Fibroblast of lung (primary cell): ENCODE measurements around the gene DDX10. TPM values are rescaled to one million over a fixed set of nuclear protein-coding genes. Genes with fewer than 3 reads are reported as not detected.

Experiments
- DNase-seq, 2 donors: peaks; one replicate each; pipeline versions ENCODE4 v3.0.0 to v3.0.0-alpha.2; 2010; ENCODE audit warnings: low read depth in 2 of 2
- H2AFZ ChIP-seq: 2 replicates; pipeline ENCODE4 v1.5.1; 2012; ENCODE audit warnings: low read length, control low read depth, inconsistent platforms
- H3K27ac ChIP-seq: 2 replicates; pipeline ENCODE4 v1.5.1; 2011; ENCODE audit warnings: low read length, control low read depth; ENCODE audit not compliant: insufficient read depth
- H3K27me3 ChIP-seq: 2 replicates; pipeline ENCODE4 v1.5.1; 2011; ENCODE audit warnings: mild to moderate bottlenecking, low read length; ENCODE audit not compliant: control insufficient read depth, insufficient read depth
- H3K36me3 ChIP-seq: 2 replicates; pipeline ENCODE4 v1.5.1; 2011; ENCODE audit warnings: low read length; ENCODE audit not compliant: control insufficient read depth, insufficient read depth
- H3K4me1 ChIP-seq: 2 replicates; pipeline ENCODE4 v1.5.1; 2011; ENCODE audit warnings: low read length; ENCODE audit not compliant: control insufficient read depth, insufficient read depth; ENCODE audit errors: extremely low read depth
- H3K4me2 ChIP-seq: 2 replicates; pipeline ENCODE4 v1.5.1; 2011; ENCODE audit warnings: low read length, control low read depth; ENCODE audit not compliant: insufficient read depth; ENCODE audit errors: extremely low read depth
- H3K4me3 ChIP-seq, 4 experiments: fragments of 200-600 bp in 1 of 4; sonication (generic) in 1 of 4; replicated peaks in 1 of 4; 2 replicates each; pipeline ENCODE4 v1.5.1; 2011 to 2016; ENCODE audit warnings: low read length in 4 of 4, low read depth in 3 of 4, mild to moderate bottlenecking in 3 of 4, control low read depth in 2 of 4, inconsistent platforms in 1 of 4, mixed read lengths in 1 of 4; ENCODE audit not compliant: insufficient read depth in 1 of 4; ENCODE audit errors: control extremely low read depth in 1 of 4
- H3K79me2 ChIP-seq: 2 replicates; pipeline ENCODE4 v1.5.1; 2012; ENCODE audit warnings: mild to moderate bottlenecking, low read length, inconsistent platforms; ENCODE audit not compliant: control insufficient read depth, insufficient read depth
- H3K9ac ChIP-seq: 2 replicates; pipeline ENCODE4 v1.5.1; 2011; ENCODE audit warnings: mild to moderate bottlenecking, low read length, control low read depth; ENCODE audit not compliant: insufficient read depth
- H3K9me3 ChIP-seq: 2 replicates; pipeline ENCODE4 v1.5.1; 2012; ENCODE audit warnings: low read depth, low read length; ENCODE audit not compliant: control insufficient read depth, insufficient read depth
- H4K20me1 ChIP-seq: 2 replicates; pipeline ENCODE4 v1.5.1; 2011; ENCODE audit warnings: low read length; ENCODE audit not compliant: control insufficient read depth, insufficient read depth; ENCODE audit errors: extremely low read depth
- CTCF ChIP-seq, 2 donors: IDR thresholded peaks in 1 of 2; conservative IDR thresholded peaks in 1 of 2; 1 replicate in 1 of 2; 2 replicates in 1 of 2; pipeline ENCODE4 v1.5.1; 2011 to 2012; ENCODE audit warnings: low read length in 2 of 2, control low read depth in 1 of 2, inconsistent platforms in 1 of 2, low read depth in 1 of 2, mild to moderate bottlenecking in 1 of 2
- EZH2 ChIP-seq: IDR thresholded peaks from 2 replicates; pipeline ENCODE4 v1.5.1; 2012; ENCODE audit warnings: low read length, control low read depth, mild to moderate bottlenecking; ENCODE audit errors: missing control alignments
- polyA plus RNA-seq, 2 donors: library from polyadenylated mRNA; depleted of rRNA in 1 of 2; stranded (reverse) in 1 of 2; unstranded in 1 of 2; fragments of >200 nt; gene quantifications; 2 replicates each; pipeline ENCODE4 v1.2.1, GENCODE V29; 2011 to 2012; ENCODE audit warnings: missing spikeins in 1 of 2
- total RNA-seq: library from RNA; depleted of rRNA; stranded (reverse); fragments of >200 nt; gene quantifications from 2 replicates; pipeline ENCODE4 v1.2.1, GENCODE V29; 2014

Gene DDX10
- total and polyA plus RNA-seq, 2 donors (not counting 1 experiment from before 2014, with no cell fraction given), result 18.5 to 20.7 TPM

GRCh38 chr11:108813086-108813485 lies 148.2 kb downstream of the DDX10 start:
- Histone ChIP-seq H3K27ac (no peak overlapping the region), H3K4me3 (no peak overlapping the region), H4K20me1 (no peaks in the 10 kb centered on the region), H3K9me3 (no peaks in the 10 kb centered on the region), H3K36me3 (no peaks in the 10 kb centered on the region), H3K9ac (no peak overlapping the region), H3K79me2 (no peaks in the 10 kb centered on the region), H2AFZ (no peak overlapping the region), H3K4me1 (no peaks in the 10 kb centered on the region), H3K27me3 (no peaks in the 10 kb centered on the region), H3K4me2 (no peak overlapping the region)
- no peak for TF ChIP-seq CTCF (conservative IDR thresholded peaks at IDR 0.05 in 1 of 2, IDR thresholded peaks at IDR 0.05 in 1 of 2; ENCODE audit: low read depth in 1 of 2, low read length in 2 of 2)
- no peak for DNase-seq

GRCh38 chr11:108817976-108818375 lies 153.1 kb downstream of the DDX10 start:
- H3K4me3 ChIP-seq, result no peak overlapping the region
- H3K36me3 ChIP-seq, result no peaks in the 10 kb centered on the region
- no peaks in the 10 kb centered on the region for H3K79me2 ChIP-seq
- H3K27me3 ChIP-seq, result no peaks in the 10 kb centered on the region
- H3K9ac ChIP-seq, result no peak overlapping the region
- no peak overlapping the region for H3K4me2 ChIP-seq
- TF ChIP-seq EZH2, result no peak
- TF ChIP-seq CTCF (conservative IDR thresholded peaks at IDR 0.05 in 1 of 2, IDR thresholded peaks at IDR 0.05 in 1 of 2; ENCODE audit: low read depth in 1 of 2, low read length in 2 of 2), result no peak
- no peaks in the 10 kb centered on the region for H4K20me1 ChIP-seq
- H3K4me1 ChIP-seq, result no peaks in the 10 kb centered on the region
- no peak for DNase-seq
- no peaks in the 10 kb centered on the region for H3K9me3 ChIP-seq
- H2AFZ ChIP-seq, result no peak overlapping the region
- no peak overlapping the region for H3K27ac ChIP-seq

- Histone ChIP-seq H3K27me3 (no peaks in the 10 kb centered on the region), H2AFZ (no peak overlapping the region), H3K4me1 (no peaks in the 10 kb centered on the region), H3K9me3 (no peaks in the 10 kb centered on the region), H3K36me3 (no peaks in the 10 kb centered on the region), H4K20me1 (no peaks in the 10 kb centered on the region), H3K4me2 (no peak overlapping the region), H3K9ac (no peak overlapping the region), H3K27ac (no peak overlapping the region), H3K4me3 (no peak overlapping the region), H3K79me2 (no peaks in the 10 kb centered on the region)
- no peak for DNase-seq
- no peak for TF ChIP-seq EZH2
- TF ChIP-seq CTCF (conservative IDR thresholded peaks at IDR 0.05 in 1 of 2, IDR thresholded peaks at IDR 0.05 in 1 of 2; ENCODE audit: low read depth in 1 of 2, low read length in 2 of 2), result no peak
These were observed 154.1 kb downstream of the DDX10 start for GRCh38 chr11:108818971-108819370.
